GM21576 (cell line): Measurements from ENCODE around the gene TBC1D7.
"Not testable (repeated sequence)": the region's sequence is repeated elsewhere in the genome, so short reads cannot be mapped to it uniquely, and the experiment has no call there.

Experiments
- ATAC-seq: cut with Tn5 transposase; IDR thresholded peaks from one replicate; pipeline ENCODE4 v1.9.1; 2021; ENCODE audit warnings: mild to moderate bottlenecking, moderate library complexity; ENCODE audit not compliant: unreplicated experiment

TBC1D7 gene

GRCh38 chr6:13326031-13326586, 2.2 kb downstream of the TBC1D7 start:
- ATAC-seq = not testable (repeated sequence)

- no peak for ATAC-seq
Measured at GRCh38 chr6:13319891-13320564, 8.3 kb downstream of the TBC1D7 start.

- ATAC-seq = no peak
Measured at GRCh38 chr6:13318821-13319220, 9.5 kb downstream of the TBC1D7 start.

- ATAC-seq = no peak
Measured at GRCh38 chr6:13315896-13316295, 12.4 kb downstream of the TBC1D7 start.

DNA sequence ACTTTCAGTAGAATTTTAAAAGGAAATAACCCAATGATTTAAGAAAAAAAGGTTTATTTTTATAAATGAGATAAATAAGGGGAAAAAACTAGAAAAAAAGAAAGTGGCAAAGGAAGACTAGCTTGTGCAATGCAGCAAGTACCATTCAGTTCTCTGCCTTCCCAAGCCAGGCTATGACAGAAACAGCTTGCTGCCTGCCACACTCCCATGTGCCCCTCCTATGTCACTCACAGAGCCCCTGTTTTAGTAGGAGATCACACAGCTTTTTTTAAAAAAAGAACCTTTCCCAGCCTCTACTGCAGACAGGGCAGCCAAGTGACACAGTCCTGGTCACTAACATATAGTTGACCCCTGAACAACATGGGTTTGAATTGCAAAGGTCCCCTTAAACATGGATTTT, 13.5 kb downstream of the TBC1D7 start:
- no peak for ATAC-seq

GRCh38 chr6:13311155-13311554, 17.2 kb downstream of the TBC1D7 start:
- ATAC-seq = no peak

DNA sequence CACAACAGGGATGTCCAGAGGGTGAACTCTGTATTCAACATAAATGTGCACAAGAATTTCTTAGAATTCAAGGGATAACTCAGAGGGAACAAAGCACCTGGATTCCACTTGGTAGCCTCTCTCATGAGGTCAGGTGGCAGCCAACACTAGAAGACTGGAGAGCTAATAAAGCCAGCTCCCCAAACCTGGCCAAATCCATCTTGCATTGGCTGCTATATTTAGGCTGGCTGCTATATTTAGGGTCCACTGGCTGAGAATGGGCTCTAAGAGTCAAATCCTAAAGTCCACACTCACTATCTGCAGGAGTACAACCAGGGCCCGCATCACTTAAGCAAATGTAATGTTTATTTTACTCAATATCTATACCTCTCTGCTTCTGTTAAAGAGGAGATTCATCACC, 20.0 kb downstream of the TBC1D7 start:
- ATAC-seq = no peak

GRCh38 chr6:13307508-13307995, 20.8 kb downstream of the TBC1D7 start:
- no peak for ATAC-seq

DNA sequence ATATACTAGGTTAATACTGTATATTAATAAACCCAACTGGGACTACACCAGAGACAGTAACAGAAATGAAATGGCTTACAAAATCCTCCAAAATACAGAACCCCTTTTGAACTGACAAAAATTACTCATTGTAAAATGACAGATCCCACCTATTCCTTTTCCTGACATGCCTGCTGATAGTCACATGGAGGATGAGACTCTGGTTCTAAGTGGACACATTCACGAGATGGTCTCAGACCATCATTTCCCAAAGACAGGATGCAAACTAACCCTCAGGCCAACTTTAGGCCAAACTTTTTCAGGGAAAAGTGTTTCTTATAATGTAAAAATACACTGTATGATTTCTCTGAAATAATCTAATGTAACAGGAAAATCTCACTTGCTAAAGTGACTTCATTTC, 22.5 kb downstream of the TBC1D7 start:
- ATAC-seq = no peak

DNA sequence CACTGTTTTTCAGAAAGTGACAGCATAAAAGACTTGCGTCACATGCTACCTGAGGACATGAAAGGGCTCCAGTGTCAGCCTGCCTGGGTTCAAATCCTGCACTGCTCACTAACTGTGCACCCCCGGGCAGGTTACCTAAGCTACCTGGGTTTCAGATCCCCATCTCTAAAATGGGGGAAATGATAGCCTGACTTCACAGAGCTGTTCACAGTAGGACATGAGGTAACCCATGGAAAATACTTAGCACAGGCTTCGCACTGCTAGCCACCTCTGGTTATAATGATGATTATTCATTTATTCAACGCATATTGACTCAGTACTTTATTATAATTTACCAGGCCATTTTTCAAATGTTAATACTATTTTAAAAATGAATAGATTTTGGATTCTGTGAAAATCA, 23.0 kb downstream of the TBC1D7 start:
- ATAC-seq = no peak

- ATAC-seq = peak; percentile 55
Measured at GRCh38 chr6:13304580-13305260, 23.6 kb downstream of the TBC1D7 start.

DNA sequence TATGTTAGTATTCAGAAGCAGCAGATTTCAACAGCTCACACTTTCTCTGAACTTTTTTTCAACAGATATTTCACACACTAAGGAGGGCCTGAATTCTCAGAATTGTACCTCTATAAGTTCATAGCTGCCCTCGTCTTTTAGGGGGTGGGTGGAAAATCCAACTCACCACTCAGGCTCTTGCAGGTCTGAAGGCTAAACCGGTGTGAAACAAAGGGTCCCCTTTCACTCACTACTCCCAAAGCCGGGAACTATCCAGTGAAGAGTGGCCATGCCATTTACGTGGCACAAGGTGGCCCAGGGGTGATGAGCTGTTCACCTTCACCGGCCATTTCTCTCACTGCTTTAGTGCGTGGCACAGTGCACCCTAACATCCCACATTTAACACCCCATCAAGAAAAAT, 24.2 kb downstream of the TBC1D7 start:
- ATAC-seq = no peak

GRCh38 chr6:13303668-13304017, 24.7 kb downstream of the TBC1D7 start:
- peak; percentile 47 for ATAC-seq

GRCh38 chr6:13302751-13303667, 25.3 kb downstream of the TBC1D7 start:
- ATAC-seq = peak; percentile 71

DNA sequence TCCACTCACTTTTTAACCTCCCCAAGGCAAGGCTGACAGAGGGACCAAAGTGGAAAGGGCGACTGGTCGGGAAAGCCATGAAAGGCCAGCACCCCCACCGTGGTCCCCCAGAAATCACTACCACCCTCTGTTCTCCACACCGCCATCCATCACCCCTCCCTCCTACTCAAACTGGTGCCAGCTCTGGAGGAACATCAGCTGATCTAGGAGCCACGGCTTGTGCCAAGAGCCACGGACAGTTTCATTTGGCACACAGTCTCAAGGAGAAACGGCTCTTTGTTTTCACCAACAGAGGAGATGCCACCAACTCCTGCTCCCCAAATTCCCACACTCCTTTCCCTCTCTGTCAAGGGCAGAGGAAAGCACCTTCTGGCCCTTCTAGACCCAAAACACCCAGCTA, 26.0 kb downstream of the TBC1D7 start:
- no peak for ATAC-seq

- ATAC-seq = no peak
Measured at GRCh38 chr6:13300643-13301590, 27.4 kb downstream of the TBC1D7 start.

DNA sequence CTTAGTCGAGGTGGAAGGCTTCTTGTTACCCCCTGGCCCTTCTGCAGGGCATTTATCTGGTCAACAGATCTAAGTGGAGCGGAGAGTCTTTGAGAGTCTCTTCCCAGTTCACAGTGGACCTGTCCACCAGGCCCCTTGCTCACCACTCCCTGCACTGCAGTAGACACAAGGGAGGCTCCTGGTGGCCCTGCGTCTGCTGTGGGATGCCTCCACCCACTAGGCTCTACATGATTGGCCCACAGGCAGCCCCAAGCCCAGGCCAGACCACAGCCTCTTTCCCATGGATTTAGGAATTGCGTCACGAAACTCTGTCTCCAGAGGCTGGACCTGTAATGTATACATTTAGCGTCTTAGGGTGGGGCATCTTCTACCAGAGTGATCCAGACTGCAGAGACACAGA, 28.4 kb downstream of the TBC1D7 start:
- ATAC-seq = no peak

GRCh38 chr6:13299403-13299821, 28.9 kb downstream of the TBC1D7 start:
- no peak for ATAC-seq

DNA sequence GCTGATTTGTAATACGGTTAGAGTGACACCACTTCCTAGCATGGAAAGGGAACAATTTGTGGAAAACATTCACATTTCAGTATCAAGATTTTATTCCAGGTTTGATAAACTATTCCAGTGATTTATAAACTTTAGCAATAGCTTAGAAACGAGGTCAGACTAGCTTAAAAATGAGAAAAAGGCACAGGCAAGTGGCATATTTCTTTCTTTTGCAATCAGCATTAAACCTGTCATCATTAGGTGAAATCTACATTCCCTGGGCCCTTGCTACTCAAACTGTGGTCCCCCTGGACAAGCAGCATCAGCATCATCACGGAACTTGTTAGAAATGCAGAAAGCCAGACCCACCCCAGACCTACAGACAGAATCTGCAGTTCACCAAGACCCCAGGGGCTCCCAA, 29.9 kb downstream of the TBC1D7 start:
- no peak for ATAC-seq

- ATAC-seq = no peak
Measured at GRCh38 chr6:13297391-13297790, 30.9 kb downstream of the TBC1D7 start.
